ENCODE measurements around the gene PLCB1.

DNA sequence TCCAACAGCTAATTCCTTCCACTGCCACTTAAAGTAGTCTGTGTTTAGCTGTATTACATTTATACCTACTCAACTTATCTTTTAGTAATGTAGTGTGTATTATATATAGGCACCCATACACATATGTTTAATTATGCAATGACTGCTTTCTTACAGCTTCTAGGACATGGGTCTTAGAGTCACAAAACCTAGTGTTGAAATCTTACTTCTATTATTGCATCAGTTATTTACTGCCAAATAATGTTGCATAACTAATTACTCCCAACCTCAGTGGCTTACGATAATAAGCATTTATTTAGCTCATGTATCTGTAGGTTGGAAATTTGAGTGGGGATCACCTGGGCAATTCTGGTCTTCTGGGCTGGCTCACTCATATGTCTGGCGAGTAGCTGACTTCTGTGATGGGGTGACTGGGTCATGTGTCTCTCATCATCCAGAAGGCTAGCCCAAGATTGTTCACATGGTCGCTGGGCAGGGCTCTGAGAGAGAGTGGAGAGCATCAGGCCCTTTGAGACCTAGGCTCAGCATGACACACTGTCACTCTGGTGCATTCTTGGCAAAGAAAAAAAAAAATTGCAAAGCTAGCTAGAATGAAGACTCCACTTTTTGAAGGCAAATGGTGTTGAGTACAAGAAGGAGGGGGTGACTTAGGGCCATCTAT lies 187.0 kb downstream of the PLCB1 start:
- no peak for TF ChIP-seq POLR2A (IDR thresholded peaks at IDR 0.05)
- TF ChIP-seq, protein P1, sequence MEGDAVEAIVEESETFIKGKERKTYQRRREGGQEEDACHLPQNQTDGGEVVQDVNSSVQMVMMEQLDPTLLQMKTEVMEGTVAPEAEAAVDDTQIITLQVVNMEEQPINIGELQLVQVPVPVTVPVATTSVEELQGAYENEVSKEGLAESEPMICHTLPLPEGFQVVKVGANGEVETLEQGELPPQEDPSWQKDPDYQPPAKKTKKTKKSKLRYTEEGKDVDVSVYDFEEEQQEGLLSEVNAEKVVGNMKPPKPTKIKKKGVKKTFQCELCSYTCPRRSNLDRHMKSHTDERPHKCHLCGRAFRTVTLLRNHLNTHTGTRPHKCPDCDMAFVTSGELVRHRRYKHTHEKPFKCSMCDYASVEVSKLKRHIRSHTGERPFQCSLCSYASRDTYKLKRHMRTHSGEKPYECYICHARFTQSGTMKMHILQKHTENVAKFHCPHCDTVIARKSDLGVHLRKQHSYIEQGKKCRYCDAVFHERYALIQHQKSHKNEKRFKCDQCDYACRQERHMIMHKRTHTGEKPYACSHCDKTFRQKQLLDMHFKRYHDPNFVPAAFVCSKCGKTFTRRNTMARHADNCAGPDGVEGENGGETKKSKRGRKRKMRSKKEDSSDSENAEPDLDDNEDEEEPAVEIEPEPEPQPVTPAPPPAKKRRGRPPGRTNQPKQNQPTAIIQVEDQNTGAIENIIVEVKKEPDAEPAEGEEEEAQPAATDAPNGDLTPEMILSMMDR (IDR thresholded peaks at IDR 0.05) = no peak

Measured in breast epithelium (tissue), 3 donors.